GM18858 (cell line): ENCODE measurements around the gene APAF1.

Source experiments
- ATAC-seq: cut with Tn5 transposase; IDR thresholded peaks from one replicate; pipeline ENCODE4 v1.9.1; 2021; ENCODE audit not compliant: unreplicated experiment

Gene APAF1

GRCh38 chr12:98656289-98657101, 11.4 kb downstream of the APAF1 start:
- ATAC-seq = no peak

- no peak for ATAC-seq
These were observed 15.4 kb downstream of the APAF1 start for GRCh38 chr12:98660521-98660920.

DNA sequence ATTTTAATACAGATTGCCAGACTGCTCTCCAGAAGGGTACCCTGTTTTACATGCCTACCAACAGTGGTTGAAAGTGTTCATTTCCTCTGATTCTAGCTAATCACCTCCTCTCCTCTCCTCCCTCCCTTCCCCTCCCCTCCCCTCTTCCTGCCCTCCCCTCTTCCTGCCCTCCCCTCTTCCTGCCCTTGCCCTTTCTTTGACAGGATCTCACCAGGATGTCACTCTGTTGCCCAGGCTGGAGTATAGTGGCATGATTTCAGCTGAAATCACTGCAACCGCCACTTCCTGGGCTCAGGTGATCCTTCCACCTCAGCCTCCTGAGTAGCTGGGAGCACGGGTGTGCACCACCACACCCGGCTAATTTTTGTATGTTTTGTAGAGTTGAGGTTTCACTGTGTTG, 24.7 kb downstream of the APAF1 start:
- ATAC-seq = no peak

- no peak for ATAC-seq
These were observed 26.4 kb downstream of the APAF1 start for GRCh38 chr12:98671459-98671858.

GRCh38 chr12:98674841-98675240, 29.8 kb downstream of the APAF1 start:
- no peak for ATAC-seq

- no peak for ATAC-seq
These were observed 33.3 kb downstream of the APAF1 start for GRCh38 chr12:98678236-98678945.

DNA sequence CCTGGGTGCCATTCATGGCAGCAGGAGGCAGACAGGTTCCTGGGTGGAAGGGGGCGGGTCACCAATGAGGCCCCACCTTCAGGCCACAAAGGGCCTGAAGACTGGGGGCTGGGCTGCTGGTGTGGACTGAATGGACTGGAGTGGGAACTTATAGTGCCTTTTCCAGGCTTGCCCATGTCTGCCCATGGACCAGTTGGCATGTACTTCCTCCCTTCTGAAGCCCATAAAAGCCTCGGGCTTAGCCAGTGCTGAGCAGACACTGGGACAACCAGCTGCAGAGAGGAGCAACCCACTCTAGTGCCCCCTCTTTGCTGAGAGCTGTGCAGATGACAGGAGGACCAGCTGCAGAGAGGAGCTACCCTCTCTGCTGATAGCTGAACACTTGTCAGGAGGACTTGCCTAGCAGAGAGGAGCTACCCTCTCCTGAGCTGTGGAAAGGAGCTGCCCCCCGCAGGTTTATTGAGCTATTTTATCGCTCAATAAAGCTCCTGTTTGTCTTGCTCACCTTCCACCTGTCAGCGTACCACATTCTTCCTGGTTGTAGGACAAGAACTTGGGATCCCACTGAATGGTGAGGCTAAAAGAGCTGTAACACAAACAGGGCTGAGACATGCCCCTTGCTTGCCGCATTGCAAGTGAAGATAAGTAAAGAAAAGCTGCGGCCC, 34.0 kb downstream of the APAF1 start:
- ATAC-seq = no peak

DNA sequence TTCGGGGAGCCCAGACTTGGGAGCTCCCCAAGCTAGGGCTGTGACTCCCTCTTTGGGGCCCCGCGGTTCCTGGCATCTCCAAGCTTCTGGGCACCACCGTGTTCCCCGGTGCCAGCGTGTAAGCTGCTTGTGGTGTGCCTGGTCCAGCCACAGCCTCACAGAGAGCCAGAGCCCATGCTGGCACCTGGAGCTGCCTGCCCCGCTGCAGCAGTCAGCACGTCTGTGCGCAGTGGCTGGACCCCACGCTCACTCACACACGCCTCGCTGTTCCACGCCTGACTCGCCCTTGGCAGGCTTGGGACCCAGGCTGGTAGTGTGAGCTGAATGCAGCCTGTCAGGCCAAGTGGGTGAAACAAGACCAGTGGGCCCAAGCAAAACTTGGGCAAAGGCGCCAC, 34.5 kb downstream of the APAF1 start:
- ATAC-seq = no peak

GRCh38 chr12:98684199-98684598, 39.1 kb downstream of the APAF1 start:
- no peak for ATAC-seq

GRCh38 chr12:98686603-98687002, 41.5 kb downstream of the APAF1 start:
- ATAC-seq = no peak

GRCh38 chr12:98691351-98691750, 46.3 kb downstream of the APAF1 start:
- ATAC-seq = no peak

DNA sequence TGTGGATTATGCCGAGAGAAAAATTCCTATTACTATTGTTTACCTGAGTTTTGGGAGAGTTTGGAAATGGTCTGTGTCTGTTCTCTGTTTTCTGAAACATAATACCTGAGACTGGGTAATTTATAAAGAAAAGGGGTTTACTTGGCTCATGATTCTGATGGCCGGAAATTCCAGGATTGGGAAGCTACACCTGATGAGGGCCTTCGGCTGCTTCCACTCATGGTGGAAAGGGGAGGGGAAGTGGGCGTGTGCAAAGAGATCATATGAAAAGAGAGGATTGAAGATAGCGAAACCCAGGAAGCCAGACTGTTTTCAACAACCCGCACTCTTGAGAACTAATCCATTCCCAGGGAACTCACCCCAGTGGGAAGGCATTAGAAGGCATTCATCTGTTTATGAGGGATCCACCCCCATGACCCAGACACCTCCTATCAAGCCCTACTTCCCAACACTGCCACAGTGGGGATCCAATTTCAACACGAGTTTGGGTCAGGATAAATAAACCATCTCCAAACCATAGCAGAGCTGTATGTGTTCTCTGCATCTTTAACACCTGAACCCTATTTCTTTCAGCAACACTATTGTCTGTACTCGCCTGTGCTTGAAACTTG, 51.1 kb downstream of the APAF1 start:
- no peak for ATAC-seq

- no peak for ATAC-seq
These were observed 52.1 kb downstream of the APAF1 start for GRCh38 chr12:98697209-98697608.

DNA sequence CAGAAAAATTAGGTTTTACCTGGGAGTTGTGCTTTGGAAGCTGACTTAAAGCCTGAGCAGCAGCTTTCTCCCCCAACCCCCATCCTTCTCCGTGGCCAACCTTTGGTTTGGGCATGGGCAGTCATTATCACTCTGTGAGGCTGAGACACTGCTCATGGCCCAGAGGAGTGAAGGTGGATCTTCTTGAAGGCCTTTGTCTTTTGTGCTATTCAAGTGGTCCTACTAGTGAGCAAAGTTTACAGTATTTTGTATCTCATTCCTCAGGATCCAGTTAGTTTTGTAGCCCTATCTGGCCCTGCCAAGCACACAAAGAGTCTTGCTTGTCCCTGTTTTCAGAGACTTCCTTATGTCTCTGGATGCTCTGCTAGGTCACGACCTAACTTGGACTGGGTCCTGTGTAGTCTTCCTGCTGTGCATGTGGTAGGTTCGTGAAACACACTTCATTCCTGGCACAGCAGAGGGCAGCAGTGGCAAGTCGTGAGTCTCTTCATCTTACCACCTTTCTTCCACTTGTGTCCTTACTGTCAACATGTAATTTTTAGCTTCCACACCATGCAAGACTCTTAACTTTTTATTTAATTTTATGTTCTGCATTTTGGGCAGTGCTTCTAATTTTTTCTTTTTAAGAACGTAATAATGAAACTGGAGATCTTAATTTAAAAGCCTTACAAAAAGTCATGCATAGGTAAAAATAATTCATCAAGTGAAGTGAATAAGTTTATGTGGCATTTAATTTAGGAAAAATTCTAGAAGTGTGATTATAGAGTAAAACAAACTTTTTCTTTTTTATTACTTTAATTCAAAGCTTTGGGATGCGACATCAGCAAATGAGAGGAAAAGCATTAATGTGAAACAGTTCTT, 53.7 kb downstream of the APAF1 start:
- peak; percentile 76 for ATAC-seq

DNA sequence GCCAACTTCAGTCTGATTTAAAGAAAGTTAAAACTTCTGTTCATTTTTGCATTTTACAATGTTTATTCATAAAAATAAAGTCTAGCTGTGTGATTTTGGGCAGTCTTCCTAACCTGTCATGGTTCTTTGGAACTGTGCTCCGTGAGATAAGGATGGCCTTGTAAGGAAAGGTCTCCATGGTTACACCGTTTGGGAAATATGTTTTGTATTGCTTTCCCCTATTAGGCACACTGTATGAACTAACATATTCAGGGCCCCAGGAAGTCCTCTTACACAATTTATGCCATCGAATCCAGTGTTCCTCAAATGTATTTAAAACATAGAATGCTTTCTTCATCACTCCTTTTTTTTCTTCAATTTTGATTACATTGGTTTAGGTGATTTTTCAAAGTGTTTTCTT, 54.5 kb downstream of the APAF1 start:
- ATAC-seq = no peak

GRCh38 chr12:98701166-98701565, 56.1 kb downstream of the APAF1 start:
- ATAC-seq = no peak

- ATAC-seq = no peak
These were observed 63.9 kb downstream of the APAF1 start for GRCh38 chr12:98709022-98709421.

DNA sequence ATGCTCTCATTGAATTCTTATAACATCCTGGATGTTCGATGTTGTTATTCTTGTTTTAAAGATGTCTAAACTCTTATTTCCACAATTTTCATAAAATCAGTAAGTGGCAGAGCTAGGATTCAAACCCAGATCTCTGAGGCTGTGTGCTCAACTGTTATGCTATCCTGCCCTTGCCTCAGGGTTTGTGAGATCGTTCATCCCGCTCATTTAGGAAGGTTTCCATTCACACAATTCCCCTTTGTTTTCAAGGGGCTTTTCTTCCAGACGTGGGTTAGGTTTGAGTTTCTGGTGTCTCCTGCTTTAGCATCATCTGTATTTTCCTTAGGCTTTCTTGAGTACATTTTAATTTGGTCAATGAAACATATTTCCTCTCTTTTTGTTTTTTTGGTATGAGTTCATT, 69.3 kb downstream of the APAF1 start:
- ATAC-seq = no peak

GRCh38 chr12:98719515-98720504, 74.7 kb downstream of the APAF1 start:
- no peak for ATAC-seq
